ENCODE data around the gene AADACL2.

DNA sequence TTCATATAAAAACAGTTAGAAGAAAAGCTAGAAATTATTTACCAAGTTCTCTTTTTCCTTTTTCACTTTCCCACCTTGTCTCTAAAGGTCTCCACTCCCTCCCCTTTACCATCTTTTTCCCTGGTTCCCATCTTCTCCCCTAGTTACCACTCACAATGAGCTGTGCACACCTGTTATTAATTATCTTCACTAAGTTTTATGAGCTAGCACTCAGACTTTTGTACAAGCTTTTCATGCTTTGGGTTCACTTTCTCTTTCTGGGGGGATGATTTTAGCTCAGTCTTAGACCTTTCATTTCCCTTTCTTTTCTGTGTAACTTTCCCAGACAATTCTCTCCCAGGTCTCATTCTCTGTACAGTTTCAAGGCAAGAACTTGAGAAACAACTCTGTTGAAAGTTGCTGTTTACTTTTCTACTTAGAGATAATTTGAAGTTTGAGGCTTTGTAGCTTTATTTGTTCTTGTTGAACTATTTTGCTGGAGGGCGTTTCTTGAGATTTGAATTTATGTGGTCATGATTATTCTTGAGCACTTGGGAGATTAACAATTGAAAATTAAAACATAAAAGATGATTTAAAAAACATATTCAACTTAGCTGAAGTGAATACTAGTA lies 56.2 kb downstream of the AADACL2 start:
- TF ChIP-seq ERF (CRISPR knock-in tag; IDR thresholded peaks at IDR 0.05) (no peak), GTF2B (IDR thresholded peaks at IDR 0.05; ENCODE audit: extremely low read depth, insufficient read length) (no peak), TBP (optimal IDR thresholded peaks at IDR 0.05; ENCODE audit: low read depth, low read length) (no peak), SMARCB1 (IDR thresholded peaks at IDR 0.05; ENCODE audit: insufficient read length, low read depth) (no peak), NELFE (IDR thresholded peaks at IDR 0.05; ENCODE audit: insufficient read depth, insufficient read length) (no peak), EZH2 (IDR thresholded peaks at IDR 0.05; ENCODE audit: borderline replicate concordance, low read depth, low read length) (no peak), ZBTB12 (CRISPR knock-in tag; IDR thresholded peaks at IDR 0.05) (no peak)
